HG03439 (cell line): ENCODE data around the gene ALDH1B1.

Experiments used
- ATAC-seq: cut with Tn5 transposase; IDR thresholded peaks from one replicate; pipeline ENCODE4 v1.9.1; 2021; ENCODE audit warnings: mild to moderate bottlenecking, moderate library complexity; ENCODE audit not compliant: unreplicated experiment

Gene ALDH1B1

GRCh38 chr9:38392235-38393127 is at the start of gene ALDH1B1:
Gene ALDH1B1 (plus strand): TSS chr9:38392702. CDS start chr9:38395749, 3,047 bp downstream.
- peak; percentile 99 for ATAC-seq

GRCh38 chr9:38343037-38343436 is 49.5 kb upstream of the ALDH1B1 start:
- ATAC-seq: no peak

- no peak for ATAC-seq
Measured at GRCh38 chr9:38343552-38343951, 49.0 kb upstream of the ALDH1B1 start.

- ATAC-seq: no peak
Measured at GRCh38 chr9:38344566-38345324, 47.8 kb upstream of the ALDH1B1 start.

- ATAC-seq: no peak
Measured at GRCh38 chr9:38345851-38346755, 46.4 kb upstream of the ALDH1B1 start.

GRCh38 chr9:38346811-38347210 is 45.7 kb upstream of the ALDH1B1 start:
- ATAC-seq: no peak

GRCh38 chr9:38347271-38347671 is 45.2 kb upstream of the ALDH1B1 start:
- no peak for ATAC-seq

- no peak for ATAC-seq
Measured at GRCh38 chr9:38347946-38348345, 44.6 kb upstream of the ALDH1B1 start.

- ATAC-seq: no peak
Measured at GRCh38 chr9:38350529-38350928, 42.0 kb upstream of the ALDH1B1 start.

GRCh38 chr9:38352530-38353328 is 39.8 kb upstream of the ALDH1B1 start:
- ATAC-seq: no peak

GRCh38 chr9:38355115-38355514 is 37.4 kb upstream of the ALDH1B1 start:
- ATAC-seq: no peak

- ATAC-seq: no peak
Measured at GRCh38 chr9:38355517-38356120, 36.9 kb upstream of the ALDH1B1 start.

GRCh38 chr9:38356851-38357250 is 35.7 kb upstream of the ALDH1B1 start:
- no peak for ATAC-seq

GRCh38 chr9:38357350-38358114 is 35.0 kb upstream of the ALDH1B1 start:
- no peak for ATAC-seq

- ATAC-seq: no peak
Measured at GRCh38 chr9:38358390-38359296, 33.9 kb upstream of the ALDH1B1 start.

GRCh38 chr9:38359297-38359653 is 33.2 kb upstream of the ALDH1B1 start:
- no peak for ATAC-seq

- no peak for ATAC-seq
Measured at GRCh38 chr9:38359689-38360385, 32.7 kb upstream of the ALDH1B1 start.
